Measurements from ENCODE around the gene PDE6C. TPM values are rescaled to one million over a fixed set of nuclear protein-coding genes. Genes with fewer than 3 reads are reported as not detected.

The PDE6C gene
- polyA plus RNA-seq, 1 experiment, result not detected

DNA sequence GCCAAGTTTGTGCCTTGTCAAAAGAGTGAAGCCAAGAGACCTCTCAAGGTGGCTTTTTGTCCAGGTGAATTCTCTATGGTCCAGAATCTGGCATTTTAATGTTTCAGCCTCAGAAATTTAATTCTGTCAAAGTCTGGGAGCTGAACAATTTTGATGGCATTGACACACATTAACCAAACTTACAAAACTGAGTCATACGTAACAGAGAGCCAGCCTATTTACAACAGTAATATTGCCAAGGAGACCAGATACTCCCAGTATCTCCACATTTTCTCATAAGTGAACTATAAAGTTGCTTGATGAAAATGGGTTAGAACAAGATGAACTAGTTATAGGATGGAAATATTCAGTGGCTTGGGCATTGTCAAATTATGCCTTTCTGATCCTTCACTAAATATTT, 43.8 kb downstream of the PDE6C start:
- DNase-seq (ENCODE audit: low read depth, low spot score), result no peak
- TF ChIP-seq, protein P1, sequence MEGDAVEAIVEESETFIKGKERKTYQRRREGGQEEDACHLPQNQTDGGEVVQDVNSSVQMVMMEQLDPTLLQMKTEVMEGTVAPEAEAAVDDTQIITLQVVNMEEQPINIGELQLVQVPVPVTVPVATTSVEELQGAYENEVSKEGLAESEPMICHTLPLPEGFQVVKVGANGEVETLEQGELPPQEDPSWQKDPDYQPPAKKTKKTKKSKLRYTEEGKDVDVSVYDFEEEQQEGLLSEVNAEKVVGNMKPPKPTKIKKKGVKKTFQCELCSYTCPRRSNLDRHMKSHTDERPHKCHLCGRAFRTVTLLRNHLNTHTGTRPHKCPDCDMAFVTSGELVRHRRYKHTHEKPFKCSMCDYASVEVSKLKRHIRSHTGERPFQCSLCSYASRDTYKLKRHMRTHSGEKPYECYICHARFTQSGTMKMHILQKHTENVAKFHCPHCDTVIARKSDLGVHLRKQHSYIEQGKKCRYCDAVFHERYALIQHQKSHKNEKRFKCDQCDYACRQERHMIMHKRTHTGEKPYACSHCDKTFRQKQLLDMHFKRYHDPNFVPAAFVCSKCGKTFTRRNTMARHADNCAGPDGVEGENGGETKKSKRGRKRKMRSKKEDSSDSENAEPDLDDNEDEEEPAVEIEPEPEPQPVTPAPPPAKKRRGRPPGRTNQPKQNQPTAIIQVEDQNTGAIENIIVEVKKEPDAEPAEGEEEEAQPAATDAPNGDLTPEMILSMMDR (IDR thresholded peaks at IDR 0.05; ENCODE audit: low read depth, low read length), result no peak
- CTCF ChIA-PET, result no interaction called here
- H3K27me3 ChIP-seq (ENCODE audit: control insufficient read depth, insufficient read depth, low read length), result no peaks in the 10 kb centered on the region
- POLR2A ChIA-PET, result no interaction called here
- H3K9me3 ChIP-seq (ENCODE audit: control insufficient read depth, insufficient read depth, low read length), result no peaks in the 10 kb centered on the region
- H3K27ac ChIP-seq (ENCODE audit: low read depth, low read length), result no peak overlapping the region
- H3K4me3 ChIP-seq (ENCODE audit: low read depth, low read length), result no peak overlapping the region

DNA sequence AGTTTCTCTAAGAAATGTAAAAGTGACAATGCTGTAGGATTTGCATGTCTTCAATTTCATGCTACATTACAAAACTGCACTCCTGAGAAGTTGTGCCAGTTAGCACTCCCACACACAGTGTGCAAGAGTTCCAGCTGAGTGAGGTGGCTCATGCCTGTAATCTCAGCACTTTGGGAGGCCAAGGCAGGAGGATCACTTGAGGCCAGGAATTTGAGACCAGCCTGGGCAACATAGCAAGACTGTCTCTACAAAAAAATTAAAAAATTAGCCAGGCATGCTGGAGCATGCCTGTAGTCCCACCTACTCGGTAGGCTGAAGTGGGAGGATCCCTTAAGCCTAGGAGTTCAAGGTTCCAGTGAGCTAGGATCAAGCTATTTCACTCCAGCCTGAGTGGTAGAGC, 45.4 kb downstream of the PDE6C start:
- Histone ChIP-seq H3K27ac (ENCODE audit: low read depth, low read length) (no peak overlapping the region), H3K4me3 (ENCODE audit: low read depth, low read length) (no peak overlapping the region), H3K9me3 (ENCODE audit: control insufficient read depth, insufficient read depth, low read length) (no peaks in the 10 kb centered on the region), H3K27me3 (ENCODE audit: control insufficient read depth, insufficient read depth, low read length) (no peaks in the 10 kb centered on the region)
- POLR2A ChIA-PET, result no interaction called here
- CTCF ChIA-PET, result interaction anchor here (0.6 kb wide), 1 partner anchor 763 kb away, joined by 3 read pairs; no protein-coding TSS in a partner anchor
- TF ChIP-seq, protein P1 (IDR thresholded peaks at IDR 0.05; ENCODE audit: low read depth, low read length), result no peak
- DNase-seq (ENCODE audit: low read depth, low spot score), result no peak

DNA sequence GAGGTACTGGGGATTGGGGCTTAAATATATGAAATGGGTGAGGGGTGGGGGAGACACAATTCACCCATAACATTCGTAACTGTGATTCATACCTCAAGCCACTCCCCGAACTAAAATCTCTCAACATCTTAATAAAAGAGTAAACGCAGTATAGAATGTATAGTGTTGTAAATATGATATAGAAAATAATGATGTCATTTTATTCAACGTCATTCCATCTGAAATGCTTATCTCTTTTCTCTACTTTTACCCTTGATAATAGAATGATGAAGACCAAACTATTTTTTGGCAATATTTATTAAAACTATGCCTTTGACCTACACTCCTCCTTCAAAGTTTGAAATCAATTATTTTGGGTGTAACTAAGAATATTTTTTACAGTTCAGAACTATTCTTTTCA, 53.7 kb downstream of the PDE6C start:
- Histone ChIP-seq H3K27ac (ENCODE audit: low read depth, low read length) (no peak overlapping the region), H3K9me3 (ENCODE audit: control insufficient read depth, insufficient read depth, low read length) (no peaks in the 10 kb centered on the region), H3K27me3 (ENCODE audit: control insufficient read depth, insufficient read depth, low read length) (no peaks in the 10 kb centered on the region), H3K4me3 (ENCODE audit: low read depth, low read length) (no peak overlapping the region)
- POLR2A ChIA-PET, result no interaction called here
- CTCF ChIA-PET, result interaction anchor here (1.3 kb wide), 1 partner anchor 123 kb away, joined by 6 read pairs; no protein-coding TSS in a partner anchor
- DNase-seq (ENCODE audit: low read depth, low spot score), result no peak
- TF ChIP-seq, protein P1 (IDR thresholded peaks at IDR 0.05; ENCODE audit: low read depth, low read length), result no peak

DNA sequence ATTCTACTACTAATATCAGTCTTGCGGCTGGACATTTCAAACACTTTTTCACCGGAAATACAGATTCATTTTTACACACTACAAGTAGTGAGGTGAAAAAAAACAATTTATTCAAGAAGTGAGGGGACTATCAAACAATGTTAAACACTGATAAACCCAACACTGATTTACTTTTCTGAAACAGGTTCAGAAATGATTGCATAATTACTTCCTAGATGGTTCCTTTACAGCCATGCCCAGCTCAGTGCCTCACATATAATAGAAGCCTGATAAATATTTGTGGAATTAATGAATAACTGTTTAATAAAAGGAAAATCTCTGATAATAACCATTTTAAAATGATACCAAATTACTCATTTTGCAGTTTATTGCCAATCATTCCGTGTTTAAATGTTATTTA, 55.5 kb downstream of the PDE6C start:
- no peak for DNase-seq (ENCODE audit: low read depth, low spot score)
- ChIA-PET CTCF (no interaction called here), POLR2A (no interaction called here)
- H3K27ac ChIP-seq (ENCODE audit: low read depth, low read length), result no peak overlapping the region
- TF ChIP-seq, protein P1 (IDR thresholded peaks at IDR 0.05; ENCODE audit: low read depth, low read length), result no peak
- H3K9me3 ChIP-seq (ENCODE audit: control insufficient read depth, insufficient read depth, low read length), result no peaks in the 10 kb centered on the region
- no peak overlapping the region for H3K4me3 ChIP-seq (ENCODE audit: low read depth, low read length)
- H3K27me3 ChIP-seq (ENCODE audit: control insufficient read depth, insufficient read depth, low read length), result no peaks in the 10 kb centered on the region

DNA sequence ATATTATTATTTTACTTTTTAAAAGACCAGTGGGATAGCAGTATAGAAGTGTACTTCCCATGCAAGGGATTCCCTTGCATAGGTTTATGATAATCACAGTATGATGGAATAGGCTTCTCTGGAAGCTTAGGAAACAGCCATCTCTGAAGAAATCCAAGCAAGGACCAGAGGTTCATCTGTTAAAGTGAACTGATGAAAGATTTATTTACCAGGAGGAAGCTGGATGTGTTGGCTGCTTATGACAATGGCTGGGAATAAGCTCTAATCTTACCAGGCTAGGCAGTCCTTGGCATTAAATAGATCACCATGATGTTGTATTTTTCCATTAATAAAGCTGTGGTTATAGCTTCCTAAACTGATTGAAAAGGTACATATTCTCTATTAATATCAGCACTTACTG, 58.0 kb downstream of the PDE6C start:
- POLR2A ChIA-PET, result no interaction called here
- CTCF ChIA-PET, result interaction anchor here (0.7 to 1.4 kb wide), 4 partner anchors 9 to 128 kb away, joined by 3 to 5 read pairs (median 4); no protein-coding TSS in a partner anchor

More for the DNA sequence above, 58.0 kb downstream of the PDE6C start:
- Histone ChIP-seq H3K9me3 (ENCODE audit: control insufficient read depth, insufficient read depth, low read length) (no peaks in the 10 kb centered on the region), H3K27me3 (ENCODE audit: control insufficient read depth, insufficient read depth, low read length) (no peaks in the 10 kb centered on the region), H3K27ac (ENCODE audit: low read depth, low read length) (no peak overlapping the region), H3K4me3 (ENCODE audit: low read depth, low read length) (no peak overlapping the region)
- DNase-seq (ENCODE audit: low read depth, low spot score), result no peak
- TF ChIP-seq, protein P1 (IDR thresholded peaks at IDR 0.05; ENCODE audit: low read depth, low read length), result no peak

All from AG04450 (cell line).